K562 (cell line): ENCODE data around the gene USHBP1. TPM values are rescaled to one million over a fixed set of nuclear protein-coding genes. Genes with fewer than 3 reads are reported as not detected.

Experiments
- ATAC-seq: fragments of 200-7000 bp; cut with Tn5 transposase; 3 replicates; pipeline ENCODE4 v1.9.1; 2020; ENCODE audit warnings: moderate library complexity
- BruUV-seq: library from RNA; stranded (reverse); fragments of 400-500 nt; replicated peaks from 2 replicates; lab custom pipeline; 2021; lab: Mats Ljungman, UMichigan
- CTCF ChIA-PET: fragments of 300-600 bp; formaldehyde crosslinking; extraction: SDS; loops from one replicate; lab custom pipeline; 2021; ENCODE audit warnings: low intra/inter-chr PET ratio; lab: Yijun Ruan, JAX
- POLR2A ChIA-PET: fragments of 300-600, 350-650 bp; sonication (Branson Sonifier 250); formaldehyde crosslinking; extraction: SDS; loops from one replicate; lab custom pipeline; 2021; ENCODE audit warnings: antibody characterized with exemption, inconsistent platforms; lab: Yijun Ruan, JAX
- DNase-seq, 4 experiments: peaks; one replicate each; pipeline versions ENCODE4 v3.0.0 to v3.0.0-alpha.2; 2011 to 2018; ENCODE audit warnings: low spot score in 3 of 4, mixed read lengths in 3 of 4; ENCODE audit errors: extremely low read depth in 1 of 4
- FAIRE-seq: peaks from 2 replicates; lab custom pipeline; 2011; peaks lifted over from hg19 to GRCh38; lab: Jason Lieb, UNC
- H2AFZ ChIP-seq: 2 replicates; pipeline ENCODE4 v1.6.0; 2011; ENCODE audit warnings: low read depth, low read length, control low read depth, inconsistent platforms
- H3K27ac ChIP-seq: fragments of 200-600 bp; 3 replicates; pipeline ENCODE4 v1.8.0; 2011; ENCODE audit warnings: low read depth, mild to moderate bottlenecking, control low read depth, inconsistent platforms, low read length, moderate library complexity, mixed read lengths; ENCODE audit errors: extremely low read depth
- H3K27me3 ChIP-seq, 2 experiments: fragments of 300-600 bp in 1 of 2; 2 replicates in 1 of 2; 3 replicates in 1 of 2; pipeline versions ENCODE4 v1.6.0 to v1.8.0; 2011; ENCODE audit warnings: inconsistent platforms in 2 of 2, low read length in 2 of 2, mild to moderate bottlenecking in 1 of 2, mixed read lengths in 1 of 2, moderate library complexity in 1 of 2; ENCODE audit not compliant: control insufficient read depth in 2 of 2, insufficient read depth in 2 of 2
- H3K36me3 ChIP-seq: fragments of 300-600 bp; 3 replicates; pipeline ENCODE4 v1.8.0; 2011; ENCODE audit warnings: mild to moderate bottlenecking, low read length, inconsistent platforms; ENCODE audit not compliant: control insufficient read depth, insufficient read depth
- H3K4me1 ChIP-seq, 2 experiments: fragments of 200-600 bp in 1 of 2; replicated peaks in 1 of 2; 2 replicates in 1 of 2; 3 replicates in 1 of 2; pipeline versions ENCODE4 v1.5.1 to v1.8.0; 2011; ENCODE audit warnings: inconsistent platforms in 2 of 2, low read length in 2 of 2, mild to moderate bottlenecking in 1 of 2, mixed read lengths in 1 of 2, moderate library complexity in 1 of 2; ENCODE audit not compliant: control insufficient read depth in 2 of 2, insufficient read depth in 2 of 2
- H3K4me2 ChIP-seq: 2 replicates; pipeline ENCODE4 v1.6.1; 2011; ENCODE audit warnings: low read length, control low read depth, inconsistent platforms, mixed read lengths; ENCODE audit not compliant: insufficient read depth
- H3K4me3 ChIP-seq: fragments of 200-600 bp; sonication (generic), shearing (Covaris generic); 2 replicates; pipeline ENCODE4 v1.5.1; 2016; ENCODE audit warnings: control low read depth, inconsistent platforms
- H3K79me2 ChIP-seq: fragments of 200-600 bp; 3 replicates; pipeline ENCODE4 v1.8.0; 2011; ENCODE audit warnings: low read length, inconsistent platforms; ENCODE audit not compliant: control insufficient read depth, insufficient read depth
- H3K9ac ChIP-seq, 2 experiments: 2 replicates each; pipeline versions ENCODE4 v1.6.0 to v1.6.1; 2011; ENCODE audit warnings: low read depth in 2 of 2, low read length in 2 of 2, control low read depth in 1 of 2, inconsistent platforms in 1 of 2, mild to moderate bottlenecking in 1 of 2, mixed read lengths in 1 of 2; ENCODE audit not compliant: insufficient read depth in 1 of 2
- H3K9me1 ChIP-seq: one replicate; pipeline ENCODE4 v1.6.0; 2011; ENCODE audit warnings: inconsistent platforms, mild to moderate bottlenecking, low read length, moderate library complexity; ENCODE audit not compliant: control insufficient read depth, insufficient read depth
- H3K9me3 ChIP-seq: replicated peaks from 2 replicates; pipeline ENCODE4 v1.5.1; 2011; ENCODE audit warnings: low read depth, low read length, inconsistent platforms; ENCODE audit not compliant: control insufficient read depth, insufficient read depth
- H4K20me1 ChIP-seq: replicated peaks from 2 replicates; pipeline ENCODE4 v1.6.1; 2011; ENCODE audit warnings: low read length, inconsistent platforms, mixed read lengths; ENCODE audit not compliant: control insufficient read depth, insufficient read depth
- HOXB6 ChIP-seq: fragments of 250-450 bp; sonication (Bioruptor Pico); IDR thresholded peaks from 2 replicates; pipeline ENCODE4 v1.5.1; 2022; ENCODE audit warnings: mild to moderate bottlenecking, borderline replicate concordance
- POLR2G ChIP-seq: fragments of 200-400 bp; formaldehyde crosslinking; IDR thresholded peaks from 2 replicates; pipeline ENCODE4 v1.6.1; 2017; ENCODE audit warnings: low read depth, mild to moderate bottlenecking, antibody characterized with exemption, low read length, moderate library complexity
- PURB ChIP-seq: sonication (generic); formaldehyde crosslinking; IDR thresholded peaks from 2 replicates; pipeline ENCODE4 v1.9.0; 2021; ENCODE audit warnings: low read depth, mild to moderate bottlenecking, missing genetic modification reagents
- RBFOX2 ChIP-seq: fragments of 200-400 bp; formaldehyde crosslinking; IDR thresholded peaks from 2 replicates; pipeline ENCODE4 v1.6.1; 2017; ENCODE audit warnings: low read depth, mild to moderate bottlenecking, low read length, moderate library complexity
- ZBTB33 ChIP-seq: sonication (generic); formaldehyde crosslinking; IDR thresholded peaks from 2 replicates; pipeline ENCODE4 v1.8.1; 2023; ENCODE audit warnings: mild to moderate bottlenecking, missing genetic modification reagents
- ZHX1 ChIP-seq: fragments of 150-350 bp; conservative IDR thresholded peaks from 2 replicates; pipeline ENCODE4 v1.6.1; 2014; ENCODE audit warnings: low read length
- WGBS: fragments of 100-300 bp; shearing (Covaris generic); methylation state at CpG from one replicate; pipeline ENCODE4 v1.1.6; 2016; ENCODE audit warnings: low coverage, mixed read lengths; ENCODE audit not compliant: insufficient coverage; ENCODE audit errors: missing lambda C conversion rate; 5-methylcytosine and 5-hydroxymethylcytosine counted together
- in situ Hi-C: fragments of 300-500 bp; cut with MboI; formaldehyde crosslinking; loops from 4 replicates; pipeline ENCODE4 v1.15.0; 2018; ENCODE audit warnings: inconsistent platforms, mixed read lengths
- intact Hi-C: fragments of 100-400 bp; cut with micrococcal nuclease; formaldehyde crosslinking; loops from 2 replicates; pipeline ENCODE4 v1.14.2; 2022
- polyA plus RNA-seq, 8 experiments: library from polyadenylated mRNA; depleted of rRNA in 4 of 8; stranded (reverse) in 5 of 8; unstranded in 3 of 8; fragments of >200 nt; fragmentation: Nextera tagmentation in 2 of 8; fragmentation: Illumina TruSeq in 1 of 8; extraction: Ambion mirVana in 2 of 8; extraction: Trizol in 1 of 8; gene quantifications; 2 replicates each; pipeline versions ENCODE4 v1.2.1 to v1.2.3, GENCODE V29; 2011 to 2014; ENCODE audit warnings: inconsistent platforms in 1 of 8, missing spikeins in 1 of 8
- total RNA-seq, 7 experiments: library from RNA; depleted of rRNA in 6 of 7; stranded (reverse); fragments of >200 nt in 6 of 7; fragmentation: Illumina TruSeq in 2 of 7; extraction: Trizol in 2 of 7; gene quantifications; 2 replicates each; pipeline versions ENCODE4 v1.2.1 to v1.2.3, GENCODE V29; 2011 to 2021; ENCODE audit warnings: low replicate concordance in 1 of 7

Gene USHBP1
- total and polyA plus RNA-seq, 9 of the 15 experiments (the other 6 are each of a cell fraction or from before 2014, with no cell fraction given), result 0.03 to 0.10 (median 0.05) TPM; not detected in 5

GRCh38 chr19:17300992-17301619 is 36.6 kb upstream of the USHBP1 start:
- FAIRE-seq (no peak), ATAC-seq (no peak)
- in situ Hi-C loops, result no loop called here
- no peak overlapping the region for H3K4me2 ChIP-seq
- BruUV-seq, result no TSS peak
- peaks cover 17 to 42% of the 10 kb centered on the region in 2 experiments; a peak in 4 of 5 replicates for H3K4me1 ChIP-seq
- no peaks in the 10 kb centered on the region for H4K20me1 ChIP-seq
- H3K9me1 ChIP-seq, result no peaks in the 10 kb centered on the region
- POLR2A ChIA-PET, result interaction anchor here (0.6 kb wide), 1 partner anchor 67 kb away, joined by 4 read pairs; no protein-coding TSS in a partner anchor
- 91% methylated on average over 33 of the region's 51 CpGs for WGBS
- H3K9me3 ChIP-seq, result peaks cover 3% of the 10 kb centered on the region
- H3K4me3 ChIP-seq, result no peak overlapping the region
- peaks cover 10% of the 10 kb centered on the region for H3K79me2 ChIP-seq
- no peak overlapping the region for H3K9ac ChIP-seq
- CTCF ChIA-PET, result interaction anchor here (0.6 kb wide), 1 partner anchor 79 kb away, joined by 3 read pairs; no protein-coding TSS in a partner anchor
- no peaks in the 10 kb centered on the region for H3K27me3 ChIP-seq
- TF ChIP-seq RBFOX2, result peak; percentile 14; the same call in 1 of the 2 replicates
- no peak for TF ChIP-seq ZHX1
- TF ChIP-seq HOXB6 (CRISPR knock-in tag), result no peak
- TF ChIP-seq PURB (CRISPR knock-in tag), result no peak
- 0 out of 2 replicates have a peak, but pooled peaks have one; percentile 9 for TF ChIP-seq ZBTB33 (CRISPR knock-in tag)
- TF ChIP-seq POLR2G, result 0 out of 2 replicates have a peak, but pooled peaks have one; percentile 14
- TF ChIP-seq, all 486 proteins: peak for 3
- no peak overlapping the region for H3K27ac ChIP-seq
- H3K36me3 ChIP-seq, result peaks cover 25% of the 10 kb centered on the region
- intact Hi-C loops, result no loop called here
- DNase-seq, result no peak
- no peak overlapping the region for H2AFZ ChIP-seq
